IPS-15b (cell line): ENCODE measurements around the gene ADGRB3.
"Not testable (repeated sequence)": the region's sequence is repeated elsewhere in the genome, so short reads cannot be mapped to it uniquely, and the experiment has no call there.

Source experiments
- H3K27me3 ChIP-seq: one replicate; pipeline ENCODE4 v1.6.1; 2013; ENCODE audit warnings: low read length; ENCODE audit not compliant: control insufficient read depth, insufficient read depth
- H3K36me3 ChIP-seq: one replicate; pipeline ENCODE4 v1.6.1; 2013; ENCODE audit warnings: low read length; ENCODE audit not compliant: control insufficient read depth, insufficient read depth
- H3K4me1 ChIP-seq: one replicate; pipeline ENCODE4 v1.6.1; 2013; ENCODE audit warnings: mild to moderate bottlenecking, low read length; ENCODE audit not compliant: control insufficient read depth, insufficient read depth
- H3K4me3 ChIP-seq: one replicate; pipeline ENCODE4 v1.5.1; 2013; ENCODE audit warnings: low read depth, low read length
- H3K9ac ChIP-seq: one replicate; pipeline ENCODE4 v1.6.1; 2013; ENCODE audit warnings: low read depth, mild to moderate bottlenecking, low read length
- H3K9me3 ChIP-seq: one replicate; pipeline ENCODE4 v1.6.1; 2013; ENCODE audit warnings: mild to moderate bottlenecking, low read length; ENCODE audit not compliant: control insufficient read depth, insufficient read depth

The ADGRB3 gene

GRCh38 chr6:69286331-69286730 lies 651.2 kb downstream of the ADGRB3 start:
- Histone ChIP-seq H3K4me3 (no peak overlapping the region), H3K4me1 (peaks cover 2% of the 10 kb centered on the region), H3K9me3 (no peaks in the 10 kb centered on the region), H3K9ac (no peak overlapping the region), H3K36me3 (no peaks in the 10 kb centered on the region), H3K27me3 (no peaks in the 10 kb centered on the region)

GRCh38 chr6:69288198-69288597 lies 653.1 kb downstream of the ADGRB3 start:
- not testable (repeated sequence) for H3K9me3 ChIP-seq, H3K27me3 ChIP-seq, H3K4me1 ChIP-seq, H3K9ac ChIP-seq, H3K36me3 ChIP-seq, H3K4me3 ChIP-seq

DNA sequence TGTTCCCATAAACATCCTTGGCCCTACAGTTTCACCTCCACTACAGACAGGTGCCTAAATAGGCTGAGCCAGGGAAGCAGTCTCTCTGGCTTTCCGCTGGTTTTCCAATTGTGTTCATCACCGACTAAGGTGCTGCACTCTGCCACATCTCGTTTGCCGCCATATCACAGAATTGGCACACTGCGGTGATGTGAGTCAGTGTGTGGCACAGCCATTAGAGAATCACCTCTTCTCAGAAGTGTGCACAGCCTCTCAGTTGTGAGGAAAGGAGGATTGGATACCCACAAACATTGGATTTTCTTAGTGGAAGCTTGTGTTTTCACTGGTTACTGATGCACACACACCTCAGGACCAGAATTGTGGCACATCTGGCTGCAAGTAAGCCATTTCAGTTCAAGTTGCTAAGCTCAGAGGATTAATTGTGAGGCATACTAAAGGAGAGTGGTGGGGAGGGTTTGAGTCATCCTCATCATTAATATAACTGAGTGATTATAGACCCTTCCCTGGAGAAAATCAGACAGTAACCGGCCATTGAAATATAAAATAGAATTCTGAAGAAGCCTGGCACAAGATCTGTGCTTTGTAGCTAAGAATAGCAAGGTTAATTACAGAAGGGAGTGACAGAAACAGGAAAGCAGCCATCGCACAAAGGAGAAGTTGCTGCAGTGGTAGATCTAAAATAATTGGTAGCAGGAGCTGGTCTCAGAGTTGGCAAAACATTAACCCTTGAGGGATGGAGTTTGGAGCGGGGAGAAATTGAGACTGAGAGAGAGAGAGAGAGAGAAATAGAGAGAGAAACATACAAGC lies 654.8 kb downstream of the ADGRB3 start:
- H3K9ac ChIP-seq, result no peak overlapping the region

GRCh38 chr6:69293471-69293870 lies 658.4 kb downstream of the ADGRB3 start:
- Histone ChIP-seq H3K9me3 (no peaks in the 10 kb centered on the region), H3K36me3 (no peaks in the 10 kb centered on the region), H3K27me3 (no peaks in the 10 kb centered on the region), H3K4me1 (no peaks in the 10 kb centered on the region), H3K9ac (no peak overlapping the region), H3K4me3 (no peak overlapping the region)

More for the DNA sequence above, 654.8 kb downstream of the ADGRB3 start:
- Histone ChIP-seq H3K27me3 (no peaks in the 10 kb centered on the region), H3K9me3 (no peaks in the 10 kb centered on the region), H3K4me3 (no peak overlapping the region), H3K36me3 (no peaks in the 10 kb centered on the region), H3K4me1 (no peaks in the 10 kb centered on the region)

DNA sequence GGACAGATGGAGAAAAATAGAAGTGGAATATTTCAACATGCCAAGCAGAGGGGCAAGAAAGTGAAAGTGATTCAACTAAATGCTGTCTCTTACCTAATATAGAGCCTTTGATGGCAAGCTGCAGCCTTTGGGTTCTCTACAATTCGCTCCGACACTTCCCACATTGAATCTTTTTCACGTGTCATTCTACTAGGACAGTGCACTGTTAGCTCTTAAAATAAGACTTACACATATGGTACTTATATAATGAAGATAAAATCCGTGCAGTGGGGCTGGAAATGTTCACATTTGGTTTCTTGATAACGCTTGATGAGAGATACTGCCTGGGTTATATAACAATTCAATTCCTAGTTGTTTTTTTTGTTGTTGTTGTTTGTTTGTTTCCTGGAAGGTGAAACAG lies 659.3 kb downstream of the ADGRB3 start:
- Histone ChIP-seq H3K4me1 (no peaks in the 10 kb centered on the region), H3K27me3 (no peaks in the 10 kb centered on the region), H3K9ac (no peak overlapping the region), H3K9me3 (no peaks in the 10 kb centered on the region), H3K36me3 (no peaks in the 10 kb centered on the region), H3K4me3 (no peak overlapping the region)

DNA sequence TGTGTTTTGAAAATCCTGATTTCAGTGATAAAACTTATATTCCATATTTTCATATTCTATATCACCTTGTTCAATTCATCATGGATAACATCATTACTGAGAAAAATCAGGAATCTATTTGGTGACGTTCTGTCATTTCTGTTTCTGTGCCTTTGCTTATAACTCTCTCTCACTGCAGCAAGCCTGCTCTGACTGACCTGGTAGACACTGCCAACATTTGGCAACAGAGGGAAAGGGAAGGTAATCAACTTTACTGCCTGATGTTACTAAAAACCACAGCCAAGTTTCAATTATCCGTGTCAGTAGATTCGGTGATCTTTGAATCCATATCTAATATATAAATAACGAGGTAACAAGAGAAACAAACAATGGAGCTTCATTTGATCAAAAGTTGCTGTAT lies 659.8 kb downstream of the ADGRB3 start:
- no peaks in the 10 kb centered on the region for H3K4me1 ChIP-seq
- H3K27me3 ChIP-seq, result no peaks in the 10 kb centered on the region
- H3K9me3 ChIP-seq, result no peaks in the 10 kb centered on the region
- H3K36me3 ChIP-seq, result no peaks in the 10 kb centered on the region
- H3K4me3 ChIP-seq, result no peak overlapping the region
- H3K9ac ChIP-seq, result no peak overlapping the region

DNA sequence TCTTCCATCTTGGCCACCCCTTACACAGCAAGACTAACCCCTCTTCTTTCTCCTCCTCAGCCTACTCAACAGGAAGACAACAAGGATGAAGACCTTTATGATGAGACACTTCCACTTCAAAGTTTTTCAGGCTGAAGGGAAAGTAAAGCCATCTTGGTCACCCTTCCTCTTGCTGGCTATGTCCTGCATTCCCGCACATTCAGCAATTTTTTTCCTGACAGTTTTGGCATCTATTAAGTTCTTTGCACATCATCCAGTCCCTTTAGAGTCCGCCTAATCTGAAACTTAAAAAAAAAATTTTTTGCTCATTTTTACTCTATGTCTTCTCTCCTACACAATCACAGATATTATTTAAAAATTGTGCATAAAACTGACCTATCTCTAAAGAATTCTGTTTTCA lies 668.3 kb downstream of the ADGRB3 start:
- no peaks in the 10 kb centered on the region for H3K9me3 ChIP-seq
- H3K9ac ChIP-seq, result no peak overlapping the region
- H3K36me3 ChIP-seq, result no peaks in the 10 kb centered on the region
- no peaks in the 10 kb centered on the region for H3K27me3 ChIP-seq
- no peaks in the 10 kb centered on the region for H3K4me1 ChIP-seq
- no peak overlapping the region for H3K4me3 ChIP-seq

DNA sequence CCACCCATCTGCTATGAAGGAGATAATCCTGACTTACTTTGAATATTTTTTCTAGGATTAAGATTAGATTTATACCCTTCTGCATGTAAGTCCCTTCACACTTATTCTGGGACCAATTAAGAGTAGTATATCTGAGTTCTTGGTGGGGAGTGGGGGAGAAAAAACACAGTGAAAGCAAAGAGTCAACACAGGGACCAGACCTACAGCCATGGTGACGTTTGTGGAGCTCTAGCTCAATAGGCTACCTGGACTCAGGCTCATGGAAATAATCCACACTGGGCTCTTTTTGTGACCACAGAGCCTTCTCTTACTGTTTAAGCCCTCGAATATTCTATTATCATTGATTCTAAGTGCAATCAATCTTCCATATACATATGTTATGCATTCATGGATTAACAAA lies 670.4 kb downstream of the ADGRB3 start:
- no peaks in the 10 kb centered on the region for H3K9me3 ChIP-seq
- no peaks in the 10 kb centered on the region for H3K27me3 ChIP-seq
- no peak overlapping the region for H3K9ac ChIP-seq
- no peak overlapping the region for H3K4me3 ChIP-seq
- H3K36me3 ChIP-seq, result no peaks in the 10 kb centered on the region
- H3K4me1 ChIP-seq, result no peaks in the 10 kb centered on the region

- no peak overlapping the region for H3K9ac ChIP-seq
- no peak overlapping the region for H3K4me3 ChIP-seq
- no peaks in the 10 kb centered on the region for H3K9me3 ChIP-seq
- no peaks in the 10 kb centered on the region for H3K4me1 ChIP-seq
- H3K27me3 ChIP-seq, result no peaks in the 10 kb centered on the region
- H3K36me3 ChIP-seq, result no peaks in the 10 kb centered on the region
Observed at GRCh38 chr6:69308584-69308983, 673.5 kb downstream of the ADGRB3 start.

DNA sequence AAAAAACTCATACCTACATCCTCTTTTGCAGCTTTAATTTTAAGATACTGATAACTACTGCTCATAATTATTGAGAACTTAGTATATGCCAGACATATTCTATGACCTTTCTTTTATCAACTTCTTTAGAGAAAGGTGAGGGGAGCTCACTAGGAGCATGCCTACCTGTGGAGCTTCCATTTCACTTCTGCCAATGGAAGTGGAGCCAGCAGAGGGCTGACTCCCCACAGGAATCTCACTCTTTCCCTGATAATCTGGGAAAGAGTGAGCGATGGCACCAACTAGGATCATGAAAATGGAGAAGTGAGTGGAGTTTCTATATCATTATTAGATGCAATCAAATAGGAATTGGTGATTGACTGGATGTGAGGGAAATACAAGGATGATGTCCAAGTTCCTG lies 676.8 kb downstream of the ADGRB3 start:
- Histone ChIP-seq H3K36me3 (no peaks in the 10 kb centered on the region), H3K4me1 (no peaks in the 10 kb centered on the region), H3K9me3 (no peaks in the 10 kb centered on the region), H3K9ac (no peak overlapping the region), H3K4me3 (no peak overlapping the region), H3K27me3 (no peaks in the 10 kb centered on the region)

DNA sequence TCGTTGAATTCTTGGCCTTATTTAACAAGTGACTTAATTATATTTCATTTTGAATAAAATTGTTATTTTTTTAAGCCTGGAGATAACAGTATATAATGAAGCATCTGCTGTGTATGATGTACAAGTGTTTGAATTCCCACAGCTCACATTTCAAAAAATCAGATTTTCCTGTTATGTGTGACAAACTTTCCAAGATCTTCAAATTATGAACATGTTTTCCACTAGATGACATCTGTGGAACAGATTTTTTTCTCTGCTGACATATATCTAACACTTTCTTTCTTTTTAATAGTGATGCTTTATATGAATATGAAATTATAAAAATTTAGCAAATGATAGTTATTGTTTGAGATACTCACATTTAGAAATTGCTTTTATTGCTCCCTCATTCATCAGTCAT lies 678.9 kb downstream of the ADGRB3 start:
- Histone ChIP-seq H3K27me3 (no peaks in the 10 kb centered on the region), H3K9me3 (no peaks in the 10 kb centered on the region), H3K4me1 (no peaks in the 10 kb centered on the region), H3K36me3 (no peaks in the 10 kb centered on the region), H3K4me3 (no peak overlapping the region), H3K9ac (no peak overlapping the region)

DNA sequence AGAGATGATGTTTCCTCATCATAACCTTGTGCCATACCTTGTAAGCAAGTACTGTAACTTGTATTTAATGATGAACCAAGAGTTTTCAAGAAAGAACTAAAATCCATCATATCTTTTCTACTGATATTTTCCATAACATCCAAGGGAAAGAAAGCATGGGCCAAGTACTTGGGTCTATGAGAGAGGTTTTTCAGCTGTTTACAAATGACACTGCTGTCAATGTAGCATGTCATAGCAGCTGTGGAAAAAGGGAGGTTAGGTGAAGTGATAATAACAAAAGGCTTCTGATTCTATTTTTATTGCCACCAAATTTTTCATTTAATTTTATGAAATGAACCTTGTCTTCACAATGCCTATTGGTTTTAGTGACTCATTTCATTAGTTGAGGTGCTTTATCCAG lies 679.4 kb downstream of the ADGRB3 start:
- Histone ChIP-seq H3K9ac (no peak overlapping the region), H3K4me3 (no peak overlapping the region), H3K4me1 (no peaks in the 10 kb centered on the region), H3K9me3 (no peaks in the 10 kb centered on the region), H3K27me3 (no peaks in the 10 kb centered on the region), H3K36me3 (no peaks in the 10 kb centered on the region)
